Kidney epithelial cell (primary cell): ENCODE results near the gene SBF1. TPM values are rescaled to one million over a fixed set of nuclear protein-coding genes. Genes with fewer than 3 reads are reported as not detected.
"Not testable (repeated sequence)": the region's sequence is repeated elsewhere in the genome, so short reads cannot be mapped to it uniquely, and the experiment has no call there.

ENCODE experiments used
- DNase-seq: peaks from one replicate; pipeline ENCODE4 v3.0.0-alpha.2; 2010; ENCODE audit warnings: low read depth
- H3K27me3 ChIP-seq: 2 replicates; pipeline ENCODE4 v1.6.0; 2011; ENCODE audit warnings: low read length; ENCODE audit not compliant: control insufficient read depth, insufficient read depth
- H3K36me3 ChIP-seq: 2 replicates; pipeline ENCODE4 v1.5.1; 2011; ENCODE audit warnings: low read length; ENCODE audit not compliant: control insufficient read depth, insufficient read depth
- H3K4me3 ChIP-seq: 2 replicates; pipeline ENCODE4 v1.5.1; 2011; ENCODE audit warnings: low read depth, mild to moderate bottlenecking, control low read depth, low read length
- total RNA-seq: library from RNA; depleted of rRNA; stranded (reverse); fragments of >200 nt; gene quantifications from 2 replicates; pipeline ENCODE4 v1.2.3, GENCODE V29; 2015
- TF ChIP-seq, protein P1 (sequence below): IDR thresholded peaks from 2 replicates; pipeline ENCODE4 v1.5.1; 2011; ENCODE audit warnings: mild to moderate bottlenecking, moderate library complexity, low read length, control low read depth, inconsistent platforms; ENCODE audit not compliant: insufficient read depth, poor library complexity, severe bottlenecking

Gene SBF1
- total RNA-seq, 1 donor from 2014 or later: 96.6 TPM

GRCh38 chr22:50398831-50399648 lies 75.8 kb downstream of the SBF1 start:
- Histone ChIP-seq H3K4me3 (no peak overlapping the region), H3K27me3 (no peaks in the 10 kb centered on the region), H3K36me3 (peaks cover 1% of the 10 kb centered on the region)
- TF ChIP-seq, protein P1, sequence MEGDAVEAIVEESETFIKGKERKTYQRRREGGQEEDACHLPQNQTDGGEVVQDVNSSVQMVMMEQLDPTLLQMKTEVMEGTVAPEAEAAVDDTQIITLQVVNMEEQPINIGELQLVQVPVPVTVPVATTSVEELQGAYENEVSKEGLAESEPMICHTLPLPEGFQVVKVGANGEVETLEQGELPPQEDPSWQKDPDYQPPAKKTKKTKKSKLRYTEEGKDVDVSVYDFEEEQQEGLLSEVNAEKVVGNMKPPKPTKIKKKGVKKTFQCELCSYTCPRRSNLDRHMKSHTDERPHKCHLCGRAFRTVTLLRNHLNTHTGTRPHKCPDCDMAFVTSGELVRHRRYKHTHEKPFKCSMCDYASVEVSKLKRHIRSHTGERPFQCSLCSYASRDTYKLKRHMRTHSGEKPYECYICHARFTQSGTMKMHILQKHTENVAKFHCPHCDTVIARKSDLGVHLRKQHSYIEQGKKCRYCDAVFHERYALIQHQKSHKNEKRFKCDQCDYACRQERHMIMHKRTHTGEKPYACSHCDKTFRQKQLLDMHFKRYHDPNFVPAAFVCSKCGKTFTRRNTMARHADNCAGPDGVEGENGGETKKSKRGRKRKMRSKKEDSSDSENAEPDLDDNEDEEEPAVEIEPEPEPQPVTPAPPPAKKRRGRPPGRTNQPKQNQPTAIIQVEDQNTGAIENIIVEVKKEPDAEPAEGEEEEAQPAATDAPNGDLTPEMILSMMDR: no peak
- no peak for DNase-seq

DNA sequence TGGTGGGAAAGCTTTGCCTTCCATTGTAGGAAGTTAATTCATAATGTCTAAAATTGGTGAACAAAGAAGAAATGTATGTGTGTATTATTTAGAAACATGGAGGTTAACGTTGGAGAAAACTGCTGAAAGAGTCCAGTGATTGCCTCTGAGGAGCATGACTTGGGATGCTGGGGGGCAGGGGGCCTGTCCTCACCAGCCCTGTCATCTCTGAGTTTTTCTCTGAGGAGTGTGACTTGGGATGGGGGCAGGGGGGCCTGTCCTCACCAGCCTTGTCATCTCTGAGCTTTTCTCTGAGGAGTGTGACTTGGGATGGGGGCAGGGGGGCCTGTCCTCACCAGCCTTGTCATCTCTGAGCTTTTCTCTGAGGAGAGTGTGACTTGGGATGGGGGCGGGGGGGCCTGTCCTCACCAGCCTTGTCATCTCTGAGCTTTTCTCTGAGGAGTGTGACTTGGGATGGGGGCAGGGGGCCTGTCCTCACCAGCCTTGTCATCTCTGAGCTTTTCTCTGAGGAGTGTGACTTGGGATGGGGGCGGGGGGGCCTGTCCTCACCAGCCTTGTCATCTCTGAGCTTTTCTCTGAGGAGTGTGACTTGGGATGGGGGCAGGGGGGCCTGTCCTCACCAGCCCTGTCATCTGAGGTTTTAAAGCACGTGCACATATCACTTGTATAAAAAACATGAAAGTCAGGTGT lies 77.3 kb downstream of the SBF1 start:
- not testable (repeated sequence) for H3K4me3 ChIP-seq, H3K27me3 ChIP-seq, H3K36me3 ChIP-seq, DNase-seq

- Histone ChIP-seq H3K36me3 (peaks cover 4% of the 10 kb centered on the region), H3K4me3 (no peak overlapping the region), H3K27me3 (no peaks in the 10 kb centered on the region)
- no peak for DNase-seq
- TF ChIP-seq, protein P1: no peak
Measured at GRCh38 chr22:50396751-50397370, 78.0 kb downstream of the SBF1 start.

Other genes starting within 250 kb of the SBF1 start
- gene TUBGCP6, start 230.0 kb downstream of the SBF1 start, total RNA-seq: 27.2 and 33.6 TPM in 2 replicates
- gene HDAC10, start 223.8 kb downstream of the SBF1 start, total RNA-seq: 21.1 and 34.8 TPM in 2 replicates
- gene MAPK12, start 213.4 kb downstream of the SBF1 start, total RNA-seq: 25.5 and 27.3 TPM in 2 replicates
- gene MAPK11, start 204.7 kb downstream of the SBF1 start, total RNA-seq: 11.9 and 12.9 TPM in 2 replicates
- gene PLXNB2, start 167.4 kb downstream of the SBF1 start, total RNA-seq: 251 and 302 TPM in 2 replicates
- 4.5 TPM in 2 replicates for gene DENND6B, start 148.0 kb downstream of the SBF1 start, total RNA-seq
- 45.2 and 53.4 TPM in 2 replicates for gene PPP6R2, start 131.7 kb downstream of the SBF1 start, total RNA-seq
- 27.3 and 29.0 TPM in 2 replicates for gene ADM2, start 6.5 kb upstream of the SBF1 start, total RNA-seq
- 0.68 and 1.8 TPM in 2 replicates for gene MIOX, start 11.8 kb upstream of the SBF1 start, total RNA-seq
- 48.3 and 75.4 TPM in 2 replicates for gene LMF2, start 32.7 kb upstream of the SBF1 start, total RNA-seq
- 41.3 and 50.2 TPM in 2 replicates for gene NCAPH2, start 33.2 kb upstream of the SBF1 start, total RNA-seq
- gene SCO2, start 50.6 kb upstream of the SBF1 start, total RNA-seq: 2.3 and 5.7 TPM in 2 replicates
- 53.1 and 63.5 TPM in 2 replicates for gene TYMP, start 55.0 kb upstream of the SBF1 start, total RNA-seq
- gene KLHDC7B, start 70.9 kb upstream of the SBF1 start, total RNA-seq: 16.3 and 20.1 TPM in 2 replicates
- 0.71 TPM in 1 of 2 replicates, not detected in the other for gene SYCE3, start 87.9 kb upstream of the SBF1 start, total RNA-seq
- 2.1 and 5.8 TPM in 2 replicates for gene CPT1B, start 103.4 kb upstream of the SBF1 start, total RNA-seq
- gene CHKB, start 107.8 kb upstream of the SBF1 start, total RNA-seq: 59.1 and 81.1 TPM in 2 replicates
- 0.84 and 1.0 TPM in 2 replicates for gene MAPK8IP2, start 125.8 kb upstream of the SBF1 start, total RNA-seq
- 42.7 and 63.8 TPM in 2 replicates for gene ARSA, start 153.1 kb upstream of the SBF1 start, total RNA-seq
- 3.8 and 6.0 TPM in 2 replicates for gene SHANK3, start 197.8 kb upstream of the SBF1 start, total RNA-seq